ENCODE results near the gene ABCC1.

- TF ChIP-seq, protein P1, sequence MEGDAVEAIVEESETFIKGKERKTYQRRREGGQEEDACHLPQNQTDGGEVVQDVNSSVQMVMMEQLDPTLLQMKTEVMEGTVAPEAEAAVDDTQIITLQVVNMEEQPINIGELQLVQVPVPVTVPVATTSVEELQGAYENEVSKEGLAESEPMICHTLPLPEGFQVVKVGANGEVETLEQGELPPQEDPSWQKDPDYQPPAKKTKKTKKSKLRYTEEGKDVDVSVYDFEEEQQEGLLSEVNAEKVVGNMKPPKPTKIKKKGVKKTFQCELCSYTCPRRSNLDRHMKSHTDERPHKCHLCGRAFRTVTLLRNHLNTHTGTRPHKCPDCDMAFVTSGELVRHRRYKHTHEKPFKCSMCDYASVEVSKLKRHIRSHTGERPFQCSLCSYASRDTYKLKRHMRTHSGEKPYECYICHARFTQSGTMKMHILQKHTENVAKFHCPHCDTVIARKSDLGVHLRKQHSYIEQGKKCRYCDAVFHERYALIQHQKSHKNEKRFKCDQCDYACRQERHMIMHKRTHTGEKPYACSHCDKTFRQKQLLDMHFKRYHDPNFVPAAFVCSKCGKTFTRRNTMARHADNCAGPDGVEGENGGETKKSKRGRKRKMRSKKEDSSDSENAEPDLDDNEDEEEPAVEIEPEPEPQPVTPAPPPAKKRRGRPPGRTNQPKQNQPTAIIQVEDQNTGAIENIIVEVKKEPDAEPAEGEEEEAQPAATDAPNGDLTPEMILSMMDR (IDR thresholded peaks at IDR 0.05; ENCODE audit: poor library complexity): no peak
- no peak for TF ChIP-seq EZH2 (IDR thresholded peaks at IDR 0.05; ENCODE audit: borderline replicate concordance)
- TF ChIP-seq EZH2phosphoT487 (IDR thresholded peaks at IDR 0.05; ENCODE audit: low read depth, severe bottlenecking, unreplicated experiment): no peak
Observed at GRCh38 chr16:16163571-16163970, 214.2 kb downstream of the ABCC1 start.
